Breast epithelium (tissue), 3 donors: ENCODE results near the gene U2AF1L4.

Source experiments
- POLR2A ChIP-seq: fragments of 450-650 bp; IDR thresholded peaks from one replicate; pipeline ENCODE4 v1.6.1; 2016; ENCODE audit warnings: antibody characterized with exemption, mild to moderate bottlenecking, moderate library complexity
- TF ChIP-seq, protein P1 (sequence below), 3 donors: fragments of 450-650 bp; IDR thresholded peaks; one replicate each; pipeline ENCODE4 v1.5.1; 2016 to 2017; ENCODE audit warnings: antibody characterized with exemption in 3 of 3, mild to moderate bottlenecking in 3 of 3, moderate library complexity in 3 of 3

DNA sequence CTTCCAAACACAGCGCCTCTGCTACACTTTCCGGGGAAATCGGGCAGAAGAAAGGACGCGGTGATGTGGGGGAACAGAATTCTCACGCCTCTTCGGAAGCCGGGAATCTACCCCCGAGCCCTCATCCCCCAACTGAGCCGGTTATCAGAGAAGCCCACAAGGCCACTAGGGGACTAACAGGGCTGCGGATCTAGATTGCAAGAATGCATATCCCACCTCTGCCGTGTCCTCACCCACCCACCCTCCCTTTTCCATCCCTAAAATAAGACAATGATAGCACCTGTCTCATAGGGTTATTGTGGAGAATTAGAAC is 4.1 kb downstream of the U2AF1L4 start:
- TF ChIP-seq, protein P1, sequence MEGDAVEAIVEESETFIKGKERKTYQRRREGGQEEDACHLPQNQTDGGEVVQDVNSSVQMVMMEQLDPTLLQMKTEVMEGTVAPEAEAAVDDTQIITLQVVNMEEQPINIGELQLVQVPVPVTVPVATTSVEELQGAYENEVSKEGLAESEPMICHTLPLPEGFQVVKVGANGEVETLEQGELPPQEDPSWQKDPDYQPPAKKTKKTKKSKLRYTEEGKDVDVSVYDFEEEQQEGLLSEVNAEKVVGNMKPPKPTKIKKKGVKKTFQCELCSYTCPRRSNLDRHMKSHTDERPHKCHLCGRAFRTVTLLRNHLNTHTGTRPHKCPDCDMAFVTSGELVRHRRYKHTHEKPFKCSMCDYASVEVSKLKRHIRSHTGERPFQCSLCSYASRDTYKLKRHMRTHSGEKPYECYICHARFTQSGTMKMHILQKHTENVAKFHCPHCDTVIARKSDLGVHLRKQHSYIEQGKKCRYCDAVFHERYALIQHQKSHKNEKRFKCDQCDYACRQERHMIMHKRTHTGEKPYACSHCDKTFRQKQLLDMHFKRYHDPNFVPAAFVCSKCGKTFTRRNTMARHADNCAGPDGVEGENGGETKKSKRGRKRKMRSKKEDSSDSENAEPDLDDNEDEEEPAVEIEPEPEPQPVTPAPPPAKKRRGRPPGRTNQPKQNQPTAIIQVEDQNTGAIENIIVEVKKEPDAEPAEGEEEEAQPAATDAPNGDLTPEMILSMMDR (IDR thresholded peaks at IDR 0.05): no peak
- TF ChIP-seq POLR2A: no peak
